Mammary epithelial cell (primary cell): ENCODE results near the gene EEF2K.

ENCODE experiments used
- CTCF ChIP-seq, 2 donors: IDR thresholded peaks in 1 of 2; conservative IDR thresholded peaks in 1 of 2; 2 replicates each; pipeline ENCODE4 v1.5.1; 2011 to 2012; ENCODE audit warnings: inconsistent platforms in 2 of 2, low read length in 2 of 2, mild to moderate bottlenecking in 2 of 2, control low read depth in 1 of 2, low read depth in 1 of 2; ENCODE audit not compliant: insufficient read depth in 1 of 2; ENCODE audit errors: extremely low read depth in 1 of 2
- EZH2 ChIP-seq: IDR thresholded peaks from 2 replicates; pipeline ENCODE4 v1.6.1; 2012; ENCODE audit warnings: low read length, inconsistent platforms, borderline replicate concordance

- no peak for TF ChIP-seq CTCF (conservative IDR thresholded peaks at IDR 0.05 in 1 of 2, IDR thresholded peaks at IDR 0.05 in 1 of 2; ENCODE audit: extremely low read depth in 1 of 2, insufficient read depth in 1 of 2, low read depth in 1 of 2, low read length in 2 of 2)
- no peak for TF ChIP-seq EZH2
These were observed 1.8 kb downstream of the EEF2K start for GRCh38 chr16:22207715-22208360.
